H9 (cell line): ENCODE data around the gene TMEM123. TPM values are rescaled to one million over a fixed set of nuclear protein-coding genes. Genes with fewer than 3 reads are reported as not detected.

ENCODE experiments used
- DNase-seq: peaks from one replicate; pipeline ENCODE4 v3.0.0-alpha.2; 2017
- H2AFZ ChIP-seq: one replicate; pipeline ENCODE4 v1.6.1; 2013; ENCODE audit warnings: mild to moderate bottlenecking, low read length, control low read depth, moderate library complexity
- H2AK5ac ChIP-seq: 2 replicates; pipeline ENCODE4 v1.6.1; 2013; ENCODE audit warnings: low read length, control low read depth, mixed read lengths; ENCODE audit not compliant: insufficient read length
- H2BK120ac ChIP-seq: one replicate; pipeline ENCODE4 v1.6.1; 2013; ENCODE audit warnings: low read depth, mild to moderate bottlenecking, low read length, control low read depth, inconsistent platforms; ENCODE audit not compliant: poor library complexity, severe bottlenecking
- H2BK12ac ChIP-seq: 2 replicates; pipeline ENCODE4 v1.6.1; 2013; ENCODE audit warnings: low read length, control low read depth, mixed read lengths, low read depth; ENCODE audit not compliant: insufficient read length
- H2BK15ac ChIP-seq: 2 replicates; pipeline ENCODE4 v1.6.1; 2013; ENCODE audit warnings: low read depth, low read length, control low read depth
- H2BK20ac ChIP-seq: one replicate; pipeline ENCODE4 v1.6.1; 2013; ENCODE audit warnings: low read depth, mild to moderate bottlenecking, low read length, control low read depth, inconsistent platforms; ENCODE audit not compliant: poor library complexity, severe bottlenecking
- H2BK5ac ChIP-seq: 2 replicates; pipeline ENCODE4 v1.6.1; 2013; ENCODE audit warnings: low read length, control low read depth, mixed read lengths; ENCODE audit not compliant: insufficient read length
- H3K14ac ChIP-seq: 2 replicates; pipeline ENCODE4 v1.6.1; 2013; ENCODE audit warnings: low read length, control low read depth; ENCODE audit not compliant: insufficient read depth
- H3K18ac ChIP-seq: 2 replicates; pipeline ENCODE4 v1.6.1; 2013; ENCODE audit warnings: low read depth, mild to moderate bottlenecking, mixed read lengths, low read length, control low read depth; ENCODE audit not compliant: insufficient read length
- H3K23ac ChIP-seq: 2 replicates; pipeline ENCODE4 v1.6.1; 2013; ENCODE audit warnings: low read length, control low read depth, mixed read lengths, low read depth; ENCODE audit not compliant: insufficient read length
- H3K23me2 ChIP-seq: 2 replicates; pipeline ENCODE4 v1.6.1; 2013; ENCODE audit warnings: low read depth, mild to moderate bottlenecking, mixed read lengths, low read length, control low read depth; ENCODE audit not compliant: insufficient read length, poor library complexity, severe bottlenecking
- H3K27ac ChIP-seq: 2 replicates; pipeline ENCODE4 v1.5.1; 2013; ENCODE audit warnings: low read length, control low read depth, mixed read lengths, low read depth; ENCODE audit not compliant: insufficient read length
- H3K27me3 ChIP-seq: 2 replicates; pipeline ENCODE4 v1.6.1; 2013; ENCODE audit warnings: low read length, control low read depth, inconsistent platforms; ENCODE audit not compliant: insufficient read depth
- H3K4ac ChIP-seq: 2 replicates; pipeline ENCODE4 v1.6.1; 2013; ENCODE audit warnings: low read depth, mild to moderate bottlenecking, control low read depth, inconsistent platforms, low read length, moderate library complexity
- H3K4me1 ChIP-seq: 2 replicates; pipeline ENCODE4 v1.6.1; 2013; ENCODE audit warnings: low read length, control low read depth, inconsistent platforms; ENCODE audit not compliant: insufficient read depth
- H3K4me2 ChIP-seq: 2 replicates; pipeline ENCODE4 v1.6.1; 2013; ENCODE audit warnings: low read length, control low read depth, mixed read lengths; ENCODE audit not compliant: insufficient read length, insufficient read depth
- H3K56ac ChIP-seq: 2 replicates; pipeline ENCODE4 v1.6.1; 2013; ENCODE audit warnings: low read depth, mild to moderate bottlenecking, mixed read lengths, low read length, control low read depth; ENCODE audit not compliant: insufficient read length
- H3K79me1 ChIP-seq: 2 replicates; pipeline ENCODE4 v1.6.1; 2013; ENCODE audit warnings: low read depth, mild to moderate bottlenecking, moderate library complexity, low read length, control low read depth, inconsistent platforms; ENCODE audit not compliant: insufficient read depth, poor library complexity, severe bottlenecking
- H3K79me2 ChIP-seq: 2 replicates; pipeline ENCODE4 v1.6.1; 2013; ENCODE audit warnings: low read length, control low read depth, inconsistent platforms; ENCODE audit not compliant: insufficient read depth
- H3K9ac ChIP-seq: 2 replicates; pipeline ENCODE4 v1.6.1; 2013; ENCODE audit warnings: low read length, control low read depth, mixed read lengths; ENCODE audit not compliant: insufficient read length; ENCODE audit errors: extremely low read depth
- H3K9me3 ChIP-seq: one replicate; pipeline ENCODE4 v1.6.1; 2013; ENCODE audit warnings: low read depth, low read length, inconsistent platforms; ENCODE audit not compliant: control insufficient read depth
- H3T11ph ChIP-seq: one replicate; pipeline ENCODE4 v1.6.1; 2013; ENCODE audit warnings: mild to moderate bottlenecking, low read length, control low read depth, inconsistent platforms
- H4K20me1 ChIP-seq: one replicate; pipeline ENCODE4 v1.6.1; 2013; ENCODE audit not compliant: control insufficient read depth, insufficient read length, insufficient read depth
- H4K5ac ChIP-seq: 2 replicates; pipeline ENCODE4 v1.6.1; 2013; ENCODE audit warnings: low read depth, mild to moderate bottlenecking, mixed read lengths, low read length, control low read depth; ENCODE audit not compliant: insufficient read length
- H4K8ac ChIP-seq: replicated peaks from 2 replicates; pipeline ENCODE4 v1.6.1; 2013; ENCODE audit warnings: low read length, control low read depth, mixed read lengths, low read depth; ENCODE audit not compliant: insufficient read length
- H4K91ac ChIP-seq: 2 replicates; pipeline ENCODE4 v1.6.1; 2013; ENCODE audit warnings: low read depth, mild to moderate bottlenecking, moderate library complexity, mixed read lengths, low read length, control low read depth; ENCODE audit not compliant: insufficient read length
- H3K27ac Mint-ChIP-seq, 3 experiments: 2 replicates in 2 of 3; 3 replicates in 1 of 3; pipeline ENCODE4 v1.8.0; 2020 to 2021; ENCODE audit warnings: mixed read lengths in 3 of 3, mild to moderate bottlenecking in 1 of 3, moderate library complexity in 1 of 3
- H3K27me3 Mint-ChIP-seq: 2 replicates; pipeline ENCODE4 v1.8.0; 2021; ENCODE audit warnings: low read depth, mild to moderate bottlenecking, moderate library complexity, mixed read lengths
- H3K36me3 Mint-ChIP-seq, 3 experiments: 2 replicates in 2 of 3; 3 replicates in 1 of 3; pipeline ENCODE4 v1.8.0; 2020 to 2021; ENCODE audit warnings: low read depth in 3 of 3, mixed read lengths in 3 of 3; ENCODE audit not compliant: insufficient read depth in 1 of 3
- H3K4me1 Mint-ChIP-seq, 2 experiments: 2 replicates each; pipeline ENCODE4 v1.8.0; 2020; ENCODE audit warnings: mixed read lengths in 2 of 2
- H3K4me3 Mint-ChIP-seq, 2 experiments: 2 replicates in 1 of 2; 3 replicates in 1 of 2; pipeline ENCODE4 v1.8.0; 2020 to 2021; ENCODE audit warnings: mild to moderate bottlenecking in 2 of 2, mixed read lengths in 2 of 2, moderate library complexity in 1 of 2
- H3K9me3 Mint-ChIP-seq, 2 experiments: 2 replicates in 1 of 2; 3 replicates in 1 of 2; pipeline ENCODE4 v1.8.0; 2020; ENCODE audit warnings: mild to moderate bottlenecking in 2 of 2, mixed read lengths in 2 of 2, moderate library complexity in 1 of 2
- CTCF ChIP-seq: fragments of 200-600 bp; sonication (generic); conservative IDR thresholded peaks from 3 replicates; pipeline ENCODE4 v1.8.0; 2021; ENCODE audit warnings: antibody characterized with exemption, mild to moderate bottlenecking
- WGBS: extraction: QIAGEN DNeasy Blood & Tissue Kit; methylation state at CpG from one replicate; pipeline ENCODE4 v1.1.7; 2013; ENCODE audit warnings: missing lambda C conversion rate, low lambda C conversion rate, mixed read lengths; ENCODE audit not compliant: insufficient read length; ENCODE audit errors: extremely low coverage; 5-methylcytosine and 5-hydroxymethylcytosine counted together
- total RNA-seq: library from RNA; stranded (reverse); gene quantifications from 2 replicates; pipeline ENCODE4 v1.2.1, GENCODE V29; 2021

TMEM123 gene
- total RNA-seq, 1 experiment from 2014 or later: 76.7 TPM

DNA sequence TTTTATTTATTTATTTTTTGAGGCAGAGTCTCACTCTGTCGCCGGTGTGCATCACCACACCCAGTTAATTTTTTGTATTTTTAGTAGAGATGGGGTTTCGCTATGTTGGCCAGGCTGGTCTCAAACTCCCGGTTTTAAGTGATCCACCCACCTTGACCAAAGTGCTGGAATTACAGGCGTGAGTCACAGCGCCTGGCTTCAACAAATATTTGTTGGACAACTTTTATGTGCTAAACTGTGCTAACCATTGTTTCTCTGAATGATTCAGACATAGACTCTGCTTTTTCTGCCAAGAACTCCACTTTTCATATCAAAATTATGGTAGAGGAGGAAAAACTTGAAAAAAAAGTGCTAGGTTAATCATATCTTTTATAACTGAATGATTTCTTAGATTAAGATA, 41.7 kb upstream of the TMEM123 start:
- Histone ChIP-seq H3K23me2 (no peaks in the 10 kb centered on the region), H3K9ac (no peak overlapping the region), H2AK5ac (no peak overlapping the region), H4K20me1 (no peaks in the 10 kb centered on the region), H3K9me3 (no peaks in the 10 kb centered on the region), H3K4me2 (no peak overlapping the region), H4K91ac (no peak overlapping the region), H3K27me3 (no peaks in the 10 kb centered on the region), H3K27ac (no peak overlapping the region), H2BK15ac (no peak overlapping the region), H3K23ac (no peak overlapping the region), H3K14ac (no peak overlapping the region), H4K5ac (no peak overlapping the region), H3K79me2 (no peaks in the 10 kb centered on the region), H4K8ac (no peak overlapping the region), H2BK120ac (no peak overlapping the region), H3K18ac (no peak overlapping the region), H2AFZ (no peak overlapping the region), H3T11ph (no peak overlapping the region), H2BK5ac (no peak overlapping the region), H3K56ac (no peak overlapping the region), H3K4ac (no peak overlapping the region), H2BK12ac (no peak overlapping the region), H3K4me1 (no peaks in the 10 kb centered on the region), H3K79me1 (no peaks in the 10 kb centered on the region), H2BK20ac (no peak overlapping the region)
- WGBS: no CpG with 5 or more reads among the region's 6 CpGs
- TF ChIP-seq CTCF: no peak
- DNase-seq: no peak
- peaks cover 6% of the 10 kb centered on the region in 2 experiments for H3K4me1 Mint-ChIP-seq
- H3K4me3 Mint-ChIP-seq: no peak overlapping the region
- H3K27ac Mint-ChIP-seq: no peak overlapping the region
- no peaks in the 10 kb centered on the region for H3K36me3 Mint-ChIP-seq
- H3K9me3 Mint-ChIP-seq: no peaks in the 10 kb centered on the region
- no peaks in the 10 kb centered on the region for H3K27me3 Mint-ChIP-seq
